Glomerular endothelial cell (primary cell): Measurements from ENCODE around the gene POFUT1. TPM values are rescaled to one million over a fixed set of nuclear protein-coding genes. Genes with fewer than 3 reads are reported as not detected.
"Not testable (repeated sequence)": the region's sequence is repeated elsewhere in the genome, so short reads cannot be mapped to it uniquely, and the experiment has no call there.

Experiments used
- DNase-seq: peaks from one replicate; pipeline ENCODE4 v3.0.0-alpha.2; 2011; ENCODE audit warnings: low read depth, low spot score; ENCODE audit errors: extremely low read depth
- total RNA-seq: library from RNA; depleted of rRNA; stranded (reverse); fragments of >200 nt; gene quantifications from 2 replicates; pipeline ENCODE4 v1.2.3, GENCODE V29; 2015

POFUT1 gene
- 45.3 and 48.1 TPM in 2 replicates for total RNA-seq

- no peak for DNase-seq
Observed at GRCh38 chr20:32207626-32208498, at the start of gene POFUT1, which contains the start of gene PLAGL2. POFUT1 (plus strand) TSS chr20:32207880; CDS start chr20:32207942, 62 bp downstream. PLAGL2 (minus strand) TSS chr20:32207743; CDS start chr20:32202178, 5,565 bp downstream.

- no peak for DNase-seq
Observed at GRCh38 chr20:32158351-32158750, 49.3 kb upstream of the POFUT1 start.

- no peak for DNase-seq
Observed at GRCh38 chr20:32158943-32159660, 48.6 kb upstream of the POFUT1 start.

- no peak for DNase-seq
Observed at GRCh38 chr20:32159766-32160221, 47.9 kb upstream of the POFUT1 start.

GRCh38 chr20:32160341-32160740 lies 47.3 kb upstream of the POFUT1 start:
- no peak for DNase-seq

- DNase-seq: no peak
Observed at GRCh38 chr20:32162351-32162750, 45.3 kb upstream of the POFUT1 start.

GRCh38 chr20:32163951-32164350 lies 43.7 kb upstream of the POFUT1 start:
- DNase-seq: no peak

GRCh38 chr20:32164984-32165735 lies 42.5 kb upstream of the POFUT1 start:
- DNase-seq: no peak

GRCh38 chr20:32165836-32166545 lies 41.7 kb upstream of the POFUT1 start:
- no peak for DNase-seq

- no peak for DNase-seq
Observed at GRCh38 chr20:32167552-32167951, 40.1 kb upstream of the POFUT1 start.

GRCh38 chr20:32168184-32168910 lies 39.3 kb upstream of the POFUT1 start:
- DNase-seq: no peak

- DNase-seq: not testable (repeated sequence)
Observed at GRCh38 chr20:32177696-32178095, 30.0 kb upstream of the POFUT1 start.

- no peak for DNase-seq
Observed at GRCh38 chr20:32179515-32179914, 28.2 kb upstream of the POFUT1 start.

GRCh38 chr20:32179934-32180333 lies 27.7 kb upstream of the POFUT1 start:
- DNase-seq: no peak

GRCh38 chr20:32181606-32182005 lies 26.1 kb upstream of the POFUT1 start:
- DNase-seq: no peak

- DNase-seq: no peak
Observed at GRCh38 chr20:32183947-32184635, 23.6 kb upstream of the POFUT1 start.

- no peak for DNase-seq
Observed at GRCh38 chr20:32184961-32185603, 22.6 kb upstream of the POFUT1 start.

GRCh38 chr20:32186506-32186905 lies 21.2 kb upstream of the POFUT1 start:
- no peak for DNase-seq
